GM19328 (cell line): ENCODE measurements around the gene JAM3.
"Not testable (repeated sequence)": the region's sequence is repeated elsewhere in the genome, so short reads cannot be mapped to it uniquely, and the experiment has no call there.

Experiments used
- ATAC-seq: cut with Tn5 transposase; IDR thresholded peaks from one replicate; pipeline ENCODE4 v1.9.1; 2021; ENCODE audit warnings: mild to moderate bottlenecking, moderate library complexity; ENCODE audit not compliant: unreplicated experiment

JAM3 gene

DNA sequence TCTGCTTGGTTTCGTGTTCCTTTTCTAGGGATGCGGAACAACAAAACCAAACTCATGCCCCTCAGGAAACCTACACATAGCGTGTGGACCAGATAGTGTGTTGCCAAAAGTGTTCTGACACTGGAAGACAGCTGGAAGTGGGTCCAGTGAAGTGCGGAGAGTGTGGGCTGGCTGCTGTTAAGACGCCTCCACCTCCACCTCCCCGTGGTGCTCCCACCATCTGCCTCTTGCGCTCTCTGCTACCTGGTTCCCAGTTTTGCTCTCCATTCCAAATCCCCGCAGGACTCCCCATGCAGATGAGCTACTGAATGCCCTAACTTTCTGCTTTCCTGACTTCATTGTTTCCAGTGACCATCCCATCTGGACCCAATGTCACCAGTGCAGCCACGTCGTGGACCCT is 103.1 kb downstream of the JAM3 start:
- no peak for ATAC-seq

DNA sequence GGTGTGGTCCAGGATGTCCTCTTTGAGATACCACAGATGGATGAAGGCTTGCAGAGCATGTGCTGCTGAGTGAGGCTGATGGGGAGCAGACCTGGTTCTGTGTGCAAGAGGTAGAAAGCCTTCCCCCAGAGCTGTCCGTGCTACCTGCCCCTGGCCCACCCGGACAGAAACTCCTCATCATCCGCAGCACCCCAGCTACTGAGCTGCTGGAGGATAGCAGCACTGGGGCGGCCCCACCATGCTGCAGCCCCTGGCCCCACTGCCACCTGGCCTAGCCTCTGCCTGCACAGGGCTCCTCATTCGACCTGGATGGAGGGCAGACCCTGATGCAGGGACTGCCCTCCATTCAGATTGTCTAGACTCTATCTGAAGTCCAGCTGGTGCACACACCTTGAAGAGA is 104.4 kb downstream of the JAM3 start:
- ATAC-seq = no peak

DNA sequence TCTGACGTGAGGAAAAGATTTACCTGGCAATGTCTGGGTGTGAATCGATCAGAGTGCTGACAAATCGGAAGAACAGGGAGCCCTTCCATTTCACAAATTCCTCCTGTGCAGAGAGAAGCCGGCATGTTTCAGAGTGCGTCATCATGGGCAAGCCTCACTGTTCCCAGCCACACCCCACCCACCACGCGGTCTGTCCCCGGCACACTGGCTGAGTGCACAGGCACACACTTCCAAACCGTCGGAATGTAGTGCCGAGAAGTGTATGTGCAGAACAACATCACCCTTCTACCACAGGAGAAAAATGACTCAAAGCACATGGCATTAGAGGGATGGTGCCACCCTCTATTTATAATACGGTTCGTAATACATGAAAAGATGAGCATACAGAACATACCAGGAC is 107.4 kb downstream of the JAM3 start:
- no peak for ATAC-seq

DNA sequence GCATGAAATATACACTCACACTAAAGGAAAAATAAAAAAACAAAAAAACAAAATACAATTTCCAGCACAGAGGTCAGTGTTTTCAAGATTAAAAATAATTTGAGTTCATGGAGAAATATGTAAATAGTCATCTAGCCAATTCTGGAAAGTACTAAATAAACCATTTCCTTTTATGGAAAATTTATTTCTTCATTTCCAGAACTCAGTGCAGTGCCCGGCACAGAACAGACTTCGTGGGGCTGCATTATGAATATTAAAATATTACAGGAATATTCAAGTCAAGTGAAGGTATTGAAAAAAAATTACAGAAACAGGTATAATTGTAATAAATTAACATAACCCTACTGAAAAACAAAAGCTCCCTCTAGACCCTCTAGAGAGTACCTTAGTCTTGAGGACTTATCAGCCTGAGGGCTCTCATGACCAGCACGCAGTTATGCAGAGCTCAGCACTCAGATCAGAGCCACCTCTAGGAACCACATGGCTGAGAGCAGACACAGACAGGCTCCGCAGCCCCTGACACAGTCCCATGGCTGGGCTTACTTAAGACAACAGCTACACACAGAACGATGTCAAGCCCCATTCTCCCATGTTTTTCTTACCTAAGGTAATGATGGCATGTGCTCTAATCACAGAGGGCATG is 109.3 kb downstream of the JAM3 start:
- ATAC-seq = no peak

DNA sequence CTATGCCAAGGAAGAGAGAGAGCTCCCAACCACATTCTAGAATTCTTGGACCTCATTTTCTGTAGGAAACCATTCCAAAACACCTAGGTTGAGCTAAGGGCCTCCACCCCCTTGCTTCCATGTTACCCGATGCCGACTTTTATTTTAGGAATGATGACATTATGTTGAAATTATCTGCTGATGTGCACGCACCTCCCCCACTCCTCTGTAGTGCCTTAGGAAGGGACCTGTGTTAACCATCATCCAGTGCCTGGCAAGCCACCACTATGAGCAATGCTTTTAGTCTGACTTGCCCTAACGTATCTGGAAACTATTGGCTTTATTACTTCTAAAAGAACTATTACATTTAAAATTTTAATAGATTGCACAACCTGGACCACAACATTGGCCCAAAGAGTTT is 112.8 kb downstream of the JAM3 start:
- no peak for ATAC-seq

DNA sequence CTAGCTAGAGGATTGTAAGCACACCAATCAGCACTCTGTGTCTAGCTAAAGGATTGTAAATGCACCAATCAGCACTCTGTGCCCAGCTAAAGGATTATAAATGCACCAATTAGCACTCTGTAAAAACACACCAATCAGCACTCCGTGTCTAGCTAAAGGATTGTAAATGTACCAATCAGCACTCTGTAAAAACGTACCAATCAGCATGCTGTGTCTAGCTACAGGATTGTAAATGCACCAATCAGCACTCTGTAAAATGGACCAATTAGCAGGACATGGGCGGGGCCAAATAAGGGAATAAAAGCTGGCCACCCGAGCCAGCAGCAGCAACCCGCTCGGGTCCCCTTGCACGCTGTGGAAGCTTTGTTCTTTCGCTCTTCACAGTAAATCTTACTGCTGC is 119.2 kb downstream of the JAM3 start:
- not testable (repeated sequence) for ATAC-seq

DNA sequence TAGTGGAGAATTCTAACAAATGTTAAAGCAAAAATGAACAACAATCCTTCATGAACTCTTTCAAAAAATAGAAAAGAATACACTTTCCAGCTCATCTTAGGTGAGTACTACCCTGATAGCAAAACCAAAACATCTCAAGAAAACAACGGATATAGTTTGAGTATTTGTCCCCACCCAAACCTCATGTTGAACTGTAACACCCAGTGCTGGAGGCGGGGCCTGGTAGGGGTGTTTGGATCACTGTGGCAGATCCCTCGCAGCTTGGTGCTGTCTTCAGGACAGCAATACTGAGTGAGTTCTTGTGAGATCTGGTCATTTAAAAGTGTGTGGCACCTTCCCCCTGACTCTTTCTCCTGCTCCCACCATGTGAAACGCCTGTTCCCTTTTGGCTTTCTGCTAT is 127.9 kb downstream of the JAM3 start:
- no peak for ATAC-seq

DNA sequence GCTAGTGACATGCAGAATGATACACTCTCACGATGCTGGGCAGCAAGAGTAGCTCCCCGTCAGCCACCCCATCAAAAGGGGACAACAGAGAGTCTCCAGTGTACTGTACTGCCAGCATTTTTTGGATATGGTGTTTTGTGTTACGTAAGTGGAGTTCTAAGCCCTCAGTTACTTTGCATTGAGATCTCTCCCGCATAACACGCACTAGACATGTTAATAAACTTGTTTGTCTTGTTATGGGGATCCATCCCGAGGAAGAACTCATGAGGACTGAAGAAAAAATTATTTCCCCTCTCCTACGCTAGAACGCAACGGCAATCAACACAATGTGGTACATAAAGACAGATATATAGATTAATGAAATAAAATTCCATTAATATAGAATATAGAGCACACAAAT is 130.7 kb downstream of the JAM3 start:
- no peak for ATAC-seq

DNA sequence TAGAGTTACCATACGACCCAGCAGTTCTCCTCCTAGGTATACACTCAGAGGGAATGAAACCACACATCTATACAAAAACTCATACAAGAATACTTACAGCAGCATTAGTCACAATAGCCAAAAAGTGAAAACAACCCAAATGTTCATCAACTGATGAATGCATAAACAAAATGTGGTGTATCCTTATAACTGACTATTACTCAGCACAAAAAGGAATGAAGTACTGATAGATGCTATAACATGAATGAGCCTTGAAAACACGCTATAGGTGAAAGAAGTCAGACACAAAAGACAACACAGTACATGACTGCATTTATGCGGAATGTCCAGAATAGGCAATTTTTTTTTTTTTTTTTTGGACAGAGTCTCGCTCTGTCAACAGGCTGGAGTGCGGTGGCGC is 131.8 kb downstream of the JAM3 start:
- ATAC-seq = no peak
